ENCODE measurements around the gene MRGPRX2. TPM values are rescaled to one million over a fixed set of nuclear protein-coding genes. Genes with fewer than 3 reads are reported as not detected.

The MRGPRX2 gene
- total RNA-seq, 3 donors from 2014 or later (not counting 1 experiment from before 2014, with no cell fraction given): 0.21 to 0.48 TPM; not detected in 1

DNA sequence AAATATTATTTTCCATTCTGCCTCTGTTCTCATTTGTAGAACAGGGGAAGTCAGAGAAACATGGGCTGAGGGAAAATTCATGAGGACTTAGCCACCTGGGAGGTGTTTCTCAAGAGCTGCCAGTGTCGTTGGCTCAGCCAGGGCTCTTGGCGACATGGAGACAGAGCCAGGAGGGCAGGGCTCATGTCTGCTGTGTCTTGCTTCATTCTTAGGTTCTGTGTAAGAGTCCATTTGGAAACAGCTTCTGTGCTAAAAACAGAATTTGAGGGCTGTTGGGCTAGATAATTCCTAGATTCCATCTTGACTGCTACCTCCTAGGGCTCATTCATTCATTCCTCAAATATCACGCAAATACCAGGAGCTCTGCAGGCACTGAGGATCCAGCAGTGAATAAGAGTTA is 15.1 kb upstream of the MRGPRX2 start:
- Mint-ChIP-seq H3K4me3 (no peak overlapping the region), H3K27me3 (ENCODE audit: low read depth in 2 of 2) (peaks cover 8 to 19% of the 10 kb centered on the region in 2 donors), H3K9me3 (no peaks in the 10 kb centered on the region), H3K36me3 (no peaks in the 10 kb centered on the region), H3K27ac (no peak overlapping the region), H3K4me1 (peaks cover 8 to 11% of the 10 kb centered on the region in 2 donors)
- no peak overlapping the region for H3K27ac ChIP-seq (ENCODE audit: low read length)
- no peak for ATAC-seq
- WGBS (ENCODE audit: insufficient coverage): 89% methylated on average over 2 of the region's 3 CpGs
- peaks cover 5% of the 10 kb centered on the region for H3K4me1 ChIP-seq (ENCODE audit: control insufficient read depth, insufficient read depth, low read length)
- DNase-seq: no peak
- no peak overlapping the region for H3K4me3 ChIP-seq (ENCODE audit: low read length)
- H3K9me3 ChIP-seq (ENCODE audit: control insufficient read depth, insufficient read depth, low read length): no peaks in the 10 kb centered on the region
- intact Hi-C loops (cut with micrococcal nuclease): no loop called here
- no peak for TF ChIP-seq CTCF (IDR thresholded peaks at IDR 0.05)
- peaks cover 3% of the 10 kb centered on the region for H3K27me3 ChIP-seq (ENCODE audit: control insufficient read depth, insufficient read depth, low read length)
- no peaks in the 10 kb centered on the region for H3K36me3 ChIP-seq (ENCODE audit: control insufficient read depth, insufficient read depth, low read length)

GRCh38 chr11:19073454-19074415 is 13.2 kb upstream of the MRGPRX2 start:
- no peak for ATAC-seq
- DNase-seq: no peak
- Histone ChIP-seq H3K4me3 (ENCODE audit: low read length) (no peak overlapping the region), H3K4me1 (ENCODE audit: control insufficient read depth, insufficient read depth, low read length) (peaks cover 5% of the 10 kb centered on the region), H3K27me3 (ENCODE audit: control insufficient read depth, insufficient read depth, low read length) (peaks cover 5% of the 10 kb centered on the region), H3K36me3 (ENCODE audit: control insufficient read depth, insufficient read depth, low read length) (no peaks in the 10 kb centered on the region), H3K9me3 (ENCODE audit: control insufficient read depth, insufficient read depth, low read length) (no peaks in the 10 kb centered on the region), H3K27ac (ENCODE audit: low read length) (no peak overlapping the region)
- WGBS (ENCODE audit: insufficient coverage): 78% methylated on average over 10 of the region's 10 CpGs
- intact Hi-C loops (cut with micrococcal nuclease): no loop called here
- H3K4me1 Mint-ChIP-seq: peaks cover 8 to 11% of the 10 kb centered on the region in 2 donors
- peaks cover 14 to 24% of the 10 kb centered on the region in 2 donors for H3K27me3 Mint-ChIP-seq (ENCODE audit: low read depth in 2 of 2)
- TF ChIP-seq CTCF (IDR thresholded peaks at IDR 0.05): no peak
- no peak overlapping the region for H3K27ac Mint-ChIP-seq
- H3K9me3 Mint-ChIP-seq: peaks cover 0 to 8% of the 10 kb centered on the region in 2 donors
- H3K4me3 Mint-ChIP-seq: no peak overlapping the region
- H3K36me3 Mint-ChIP-seq: peaks cover 12% of the 10 kb centered on the region

- Mint-ChIP-seq H3K27ac (no peak overlapping the region), H3K9me3 (peaks cover 0 to 8% of the 10 kb centered on the region in 2 donors), H3K4me1 (peaks cover 8 to 11% of the 10 kb centered on the region in 2 donors), H3K27me3 (ENCODE audit: low read depth in 2 of 2) (peaks cover 18 to 22% of the 10 kb centered on the region in 2 donors), H3K4me3 (no peak overlapping the region), H3K36me3 (peaks cover 13% of the 10 kb centered on the region)
- peaks cover 5% of the 10 kb centered on the region for H3K27me3 ChIP-seq (ENCODE audit: control insufficient read depth, insufficient read depth, low read length)
- H3K36me3 ChIP-seq (ENCODE audit: control insufficient read depth, insufficient read depth, low read length): no peaks in the 10 kb centered on the region
- ATAC-seq (no peak), DNase-seq (no peak)
- no peak overlapping the region for H3K4me3 ChIP-seq (ENCODE audit: low read length)
- intact Hi-C loops (cut with micrococcal nuclease): no loop called here
- 91% methylated on average over 5 of the region's 5 CpGs for WGBS (ENCODE audit: insufficient coverage)
- H3K27ac ChIP-seq (ENCODE audit: low read length): no peak overlapping the region
- no peak for TF ChIP-seq CTCF (IDR thresholded peaks at IDR 0.05)
- peaks cover 5% of the 10 kb centered on the region for H3K4me1 ChIP-seq (ENCODE audit: control insufficient read depth, insufficient read depth, low read length)
- H3K9me3 ChIP-seq (ENCODE audit: control insufficient read depth, insufficient read depth, low read length): no peaks in the 10 kb centered on the region
Measured at GRCh38 chr11:19072464-19072863, 11.9 kb upstream of the MRGPRX2 start.
